Body of pancreas (tissue), 4 donors: ENCODE data around the gene RFFL.

Experiments
- CTCF ChIP-seq, 7 experiments: fragments of 450-650 bp in 4 of 7; fragments of 200-600 bp in 3 of 7; sonication (generic) in 3 of 7; IDR thresholded peaks; one replicate each; pipeline ENCODE4 v1.5.1; 2016 to 2019; ENCODE audit warnings: antibody characterized with exemption in 7 of 7
- POLR2A ChIP-seq, 3 donors: fragments of 450-650 bp; IDR thresholded peaks; one replicate each; pipeline ENCODE4 v1.6.1; 2016; ENCODE audit warnings: antibody characterized with exemption in 3 of 3, mild to moderate bottlenecking in 2 of 3

GRCh38 chr17:34996422-34997285 lies 66.9 kb downstream of the RFFL start:
- TF ChIP-seq POLR2A (IDR thresholded peaks at IDR 0.05): no peak
- no peak for TF ChIP-seq CTCF (IDR thresholded peaks at IDR 0.05)
